SK-N-SH (cell line): Measurements from ENCODE around the gene CIAO3. TPM values are rescaled to one million over a fixed set of nuclear protein-coding genes. Genes with fewer than 3 reads are reported as not detected.

Source experiments
- CTCF ChIA-PET: fragments of 300-600, 350-600 bp; formaldehyde crosslinking; extraction: SDS; loops from one replicate; lab custom pipeline; 2021; lab: Yijun Ruan, JAX
- POLR2A ChIA-PET: fragments of 350-600 bp; sonication (Branson Sonifier 250); formaldehyde crosslinking; extraction: SDS; loops from one replicate; lab custom pipeline; 2020; ENCODE audit warnings: antibody characterized with exemption, inconsistent platforms; lab: Yijun Ruan, JAX
- DNase-seq: peaks from one replicate; pipeline ENCODE4 v3.0.0; 2012
- H2AFZ ChIP-seq: fragments of 200-600 bp; sonication (generic); 2 replicates; pipeline ENCODE4 v1.8.1; 2016; ENCODE audit warnings: antibody characterized with exemption, mild to moderate bottlenecking, low read depth
- H3F3A ChIP-seq: fragments of 200-600 bp; sonication (generic); replicated peaks from 2 replicates; pipeline ENCODE3; 2016; ENCODE audit warnings: antibody characterized with exemption, mild to moderate bottlenecking; ENCODE audit not compliant: insufficient read depth
- H3K27ac ChIP-seq, 2 experiments: fragments of 200-500 bp in 1 of 2; fragments of 200-600 bp in 1 of 2; sonication (Bioruptor generic) in 1 of 2; sonication (generic), shearing (Covaris generic) in 1 of 2; 2 replicates each; pipeline versions ENCODE4 v1.5.1 to v1.6.1; 2014 to 2016; ENCODE audit warnings: low read depth in 2 of 2, inconsistent platforms in 1 of 2, low read length in 1 of 2, mild to moderate bottlenecking in 1 of 2, mixed read lengths in 1 of 2
- H3K27me3 ChIP-seq: fragments of 200-600 bp; sonication (generic), shearing (Covaris generic); 2 replicates; pipeline ENCODE4 v1.6.1; 2016; ENCODE audit warnings: mixed run types; ENCODE audit not compliant: insufficient read depth
- H3K36me3 ChIP-seq, 2 experiments: fragments of 200-500 bp in 1 of 2; fragments of 200-600 bp in 1 of 2; sonication (Bioruptor generic) in 1 of 2; sonication (generic) in 1 of 2; replicated peaks in 1 of 2; 2 replicates each; pipeline versions ENCODE3 to v1.5.1; 2014 to 2016; ENCODE audit warnings: low read length in 1 of 2, mild to moderate bottlenecking in 1 of 2; ENCODE audit not compliant: insufficient read depth in 2 of 2, control insufficient read depth in 1 of 2
- H3K4me1 ChIP-seq, 2 experiments: fragments of 200-500 bp in 1 of 2; fragments of 200-600 bp in 1 of 2; sonication (Bioruptor generic) in 1 of 2; sonication (generic), shearing (Covaris generic) in 1 of 2; 2 replicates each; pipeline versions ENCODE4 v1.5.1 to v1.6.1; 2014 to 2016; ENCODE audit warnings: low read depth in 1 of 2, low read length in 1 of 2, mixed run types in 1 of 2; ENCODE audit not compliant: insufficient read depth in 2 of 2, control insufficient read depth in 1 of 2
- H3K4me2 ChIP-seq: fragments of 200-600 bp; sonication (generic), shearing (Covaris generic); 2 replicates; pipeline ENCODE4 v1.6.1; 2017; ENCODE audit warnings: mixed run types
- H3K4me3 ChIP-seq, 2 experiments: fragments of 200-500 bp in 1 of 2; fragments of 200-600 bp in 1 of 2; sonication (Bioruptor generic) in 1 of 2; sonication (generic), shearing (Covaris generic) in 1 of 2; 2 replicates each; pipeline versions ENCODE4 v1.5.1 to v1.8.1; 2014 to 2016; ENCODE audit warnings: low read depth in 2 of 2, inconsistent platforms in 1 of 2, low read length in 1 of 2, mild to moderate bottlenecking in 1 of 2, mixed read lengths in 1 of 2, moderate library complexity in 1 of 2
- H3K79me2 ChIP-seq: fragments of 200-600 bp; sonication (generic); 2 replicates; pipeline ENCODE4 v1.8.1; 2017; ENCODE audit warnings: mild to moderate bottlenecking; ENCODE audit not compliant: insufficient read depth
- H3K9ac ChIP-seq: fragments of 200-600 bp; sonication (generic); 2 replicates; pipeline ENCODE4 v1.6.1; 2017; ENCODE audit warnings: mixed run types
- H3K9me2 ChIP-seq: fragments of 200-600 bp; sonication (generic); 2 replicates; pipeline ENCODE4 v1.6.1; 2017; ENCODE audit warnings: mixed run types
- H3K9me3 ChIP-seq: fragments of 200-600 bp; sonication (generic); 2 replicates; pipeline ENCODE4 v1.6.1; 2017; ENCODE audit warnings: mixed run types, mild to moderate bottlenecking, moderate library complexity
- H4K20me1 ChIP-seq: fragments of 200-600 bp; sonication (generic); 2 replicates; pipeline ENCODE4 v1.6.1; 2017; ENCODE audit warnings: mild to moderate bottlenecking, mixed run types; ENCODE audit not compliant: insufficient read depth
- EZH2phosphoT487 ChIP-seq: fragments of 200-600 bp; sonication (generic); IDR thresholded peaks from 2 replicates; pipeline ENCODE4 v1.6.1; 2017; ENCODE audit warnings: low read depth, mixed run types, mild to moderate bottlenecking, antibody characterized with exemption, moderate library complexity, borderline replicate concordance
- FOXJ3 ChIP-seq: sonication (generic); formaldehyde crosslinking; IDR thresholded peaks from 2 replicates; pipeline ENCODE4 v1.5.1; 2020; ENCODE audit warnings: mild to moderate bottlenecking, missing genetic modification reagents
- FOXM1 ChIP-seq: IDR thresholded peaks from 2 replicates; pipeline ENCODE4 v1.4.0; 2012; ENCODE audit warnings: low read depth, mild to moderate bottlenecking
- GATA2 ChIP-seq: sonication (generic); formaldehyde crosslinking; IDR thresholded peaks from 2 replicates; pipeline ENCODE4 v1.5.0; 2020; ENCODE audit warnings: mild to moderate bottlenecking, missing genetic modification reagents
- IRF3 ChIP-seq: fragments of 150-350 bp; IDR thresholded peaks from 2 replicates; pipeline ENCODE4 v1.6.1; 2016; ENCODE audit warnings: mild to moderate bottlenecking, low read depth, low read length
- MXI1 ChIP-seq: IDR thresholded peaks from 2 replicates; pipeline ENCODE4 v1.6.1; 2012; ENCODE audit warnings: mild to moderate bottlenecking, low read depth, low read length, improper control_type of control experiment
- NFIC ChIP-seq: IDR thresholded peaks from 2 replicates; pipeline ENCODE4 v1.4.0; 2012; ENCODE audit warnings: borderline replicate concordance
- PBX3 ChIP-seq: IDR thresholded peaks from 2 replicates; pipeline ENCODE4; 2012
- RAD21 ChIP-seq: IDR thresholded peaks from 2 replicates; pipeline ENCODE4 v1.6.1; 2012; ENCODE audit warnings: mild to moderate bottlenecking, low read length
- RXRA ChIP-seq: IDR thresholded peaks from 2 replicates; pipeline ENCODE4 v1.4.0; 2012; ENCODE audit warnings: low read depth, mild to moderate bottlenecking, borderline replicate concordance
- SMC3 ChIP-seq: IDR thresholded peaks from 2 replicates; pipeline ENCODE4 v1.6.1; 2012; ENCODE audit warnings: low read depth, low read length, improper control_type of control experiment
- TAF1 ChIP-seq: IDR thresholded peaks from 2 replicates; pipeline ENCODE4 v1.6.1; 2012; ENCODE audit warnings: low read depth, mild to moderate bottlenecking, low read length, moderate library complexity, borderline replicate concordance
- TCF12 ChIP-seq: IDR thresholded peaks from 2 replicates; pipeline ENCODE4 v1.4.0; 2012
- TEAD4 ChIP-seq: IDR thresholded peaks from 2 replicates; pipeline ENCODE4 v1.4.0; 2012; ENCODE audit warnings: mild to moderate bottlenecking, borderline replicate concordance; ENCODE audit not compliant: insufficient read depth
- USF1 ChIP-seq: IDR thresholded peaks from 2 replicates; pipeline ENCODE4 v1.4.0; 2012; ENCODE audit warnings: low read depth, borderline replicate concordance
- USF2 ChIP-seq: fragments of 150-350 bp; IDR thresholded peaks from 2 replicates; pipeline ENCODE4 v1.6.1; 2017; ENCODE audit warnings: antibody characterized with exemption, low read length, low read depth, borderline replicate concordance
- ZBTB33 ChIP-seq: IDR thresholded peaks from 2 replicates; pipeline ENCODE4 v1.4.0; 2012; ENCODE audit warnings: low read depth, borderline replicate concordance
- WGBS: methylation state at CpG from one replicate; pipeline ENCODE4 v1.1.6; 2017; ENCODE audit warnings: low lambda C conversion rate; 5-methylcytosine and 5-hydroxymethylcytosine counted together
- polyA plus RNA-seq, 3 experiments: library from polyadenylated mRNA; depleted of rRNA; stranded (reverse); fragments of >200 nt; gene quantifications; 2 replicates each; pipeline ENCODE4 v1.2.3, GENCODE V29; 2012

Gene CIAO3
- polyA plus RNA-seq, 1 of the 3 experiments (the other 2 are of a cell fraction) = 14.4 TPM

- Histone ChIP-seq H3K27ac (no peak overlapping the region), H3K79me2 (peaks cover 9% of the 10 kb centered on the region), H3K9me2 (no peaks in the 10 kb centered on the region), H3K4me2 (no peak overlapping the region), H3K4me1 (peaks cover 0 to 13% of the 10 kb centered on the region in 2 experiments; a peak in 1 of 4 replicates), H3K9me3 (no peaks in the 10 kb centered on the region), H3K9ac (no peak overlapping the region), H3K36me3 (peaks cover 0 to 10% of the 10 kb centered on the region in 2 experiments), H4K20me1 (peaks cover 17% of the 10 kb centered on the region; the same call in 1 of the 2 replicates), H3F3A (no peaks in the 10 kb centered on the region), H3K4me3 (no peak overlapping the region), H3K27me3 (peaks cover 17% of the 10 kb centered on the region; the same call in 1 of the 2 replicates), H2AFZ (no peak overlapping the region)
- DNase-seq = no peak
- 44% methylated on average over 3 of the region's 6 CpGs for WGBS
- ChIA-PET CTCF (interaction anchor here (1.8 to 8.9 kb wide), 3 partner anchors 39 to 68 kb away, joined by 5 to 127 read pairs (median 8); partner anchors contain the start of genes CIAO3 and METRN), POLR2A (interaction anchor here (0.9 kb wide), 1 partner anchor 65 kb away, joined by 3 read pairs; no protein-coding TSS in a partner anchor)
- TF ChIP-seq RAD21 (no peak), MXI1 (no peak), SMC3 (no peak), GATA2 (CRISPR knock-in tag) (no peak), IRF3 (no peak), ZBTB33 (no peak)
Observed at GRCh38 chr16:782258-782657, 41.5 kb upstream of the CIAO3 start.

GRCh38 chr16:781346-782010 is 40.7 kb upstream of the CIAO3 start:
- ChIA-PET CTCF (interaction anchor here (2.6 to 8.9 kb wide), 2 partner anchors 40 to 67 kb away, joined by 8 to 127 read pairs; partner anchors contain the start of genes CIAO3 and METRN), POLR2A (no interaction called here)
- Histone ChIP-seq H3K27me3 (peaks cover 17% of the 10 kb centered on the region; the same call in 1 of the 2 replicates), H4K20me1 (peaks cover 13% of the 10 kb centered on the region; the same call in 1 of the 2 replicates), H3K4me3 (no peak overlapping the region), H3K36me3 (peaks cover 0 to 10% of the 10 kb centered on the region in 2 experiments), H3K27ac (no peak overlapping the region), H3F3A (no peaks in the 10 kb centered on the region), H3K9me3 (no peaks in the 10 kb centered on the region), H3K9ac (no peak overlapping the region), H3K79me2 (peaks cover 1% of the 10 kb centered on the region; the same call in 1 of the 2 replicates), H2AFZ (no peak overlapping the region), H3K9me2 (no peaks in the 10 kb centered on the region), H3K4me1 (peaks cover 0 to 8% of the 10 kb centered on the region in 2 experiments; a peak in 1 of 4 replicates), H3K4me2 (no peak overlapping the region)
- WGBS = 21% methylated on average over 9 of the region's 19 CpGs
- DNase-seq = no peak
- TF ChIP-seq TCF12 = no peak
- no peak for TF ChIP-seq FOXJ3
- no peak for TF ChIP-seq FOXM1
- no peak for TF ChIP-seq RXRA
- TF ChIP-seq RAD21 = no peak
- no peak for TF ChIP-seq PBX3
- TF ChIP-seq TEAD4 = no peak
- TF ChIP-seq GATA2 (CRISPR knock-in tag) = no peak
- TF ChIP-seq NFIC = no peak
- TF ChIP-seq EZH2phosphoT487 = no peak
- no peak for TF ChIP-seq USF2
- no peak for TF ChIP-seq IRF3
- no peak for TF ChIP-seq SMC3
- no peak for TF ChIP-seq TAF1
- no peak for TF ChIP-seq USF1
